Activated CD8-positive, alpha-beta memory T cell treated with anti-CD3 and anti-CD28 coated beads for 36 hours (primary cell): ENCODE data around the gene ATP6V0A4. TPM values are rescaled to one million over a fixed set of nuclear protein-coding genes. Genes with fewer than 3 reads are reported as not detected.

Experiments
- CTCF ChIA-PET: fragments of 350-600 bp; sonication (Branson Sonifier 250); formaldehyde crosslinking; loops from one replicate; lab custom pipeline; 2021; ENCODE audit warnings: antibody characterized with exemption; lab: Charles Lee
- POLR2A ChIA-PET: fragments of 350-600 bp; sonication (Branson Sonifier 250); formaldehyde crosslinking; loops from one replicate; lab custom pipeline; 2021; ENCODE audit warnings: antibody characterized with exemption; lab: Charles Lee
- total RNA-seq, 2 experiments: library from RNA; stranded (reverse); gene quantifications; one replicate each; pipeline ENCODE4 v1.2.3, GENCODE V29; 2021

The ATP6V0A4 gene
- total RNA-seq, result not detected

- ChIA-PET CTCF (no interaction called here), POLR2A (no interaction called here)
Observed at GRCh38 chr7:138797715-138798320, at the start of gene ATP6V0A4, which contains the start of gene TMEM213. Gene ATP6V0A4 (minus strand): TSS chr7:138798196. CDS start chr7:138771247, 26,949 bp downstream. Gene TMEM213 (plus strand): TSS chr7:138797994. CDS start chr7:138798105, 111 bp downstream.

- ChIA-PET POLR2A (no interaction called here), CTCF (no interaction called here)
Observed at GRCh38 chr7:138845711-138846110, 47.7 kb upstream of the ATP6V0A4 start.

- ChIA-PET POLR2A (no interaction called here), CTCF (no interaction called here)
Observed at GRCh38 chr7:138843632-138844580, 45.9 kb upstream of the ATP6V0A4 start.

GRCh38 chr7:138842111-138842510 lies 44.1 kb upstream of the ATP6V0A4 start:
- ChIA-PET CTCF (no interaction called here), POLR2A (no interaction called here)

- POLR2A ChIA-PET, result no interaction called here
- CTCF ChIA-PET, result no interaction called here
Observed at GRCh38 chr7:138838166-138838565, 40.2 kb upstream of the ATP6V0A4 start.

- ChIA-PET CTCF (interaction anchor here (1.0 kb wide), 1 partner anchor 21 kb away, joined by 3 read pairs; no protein-coding TSS in a partner anchor), POLR2A (no interaction called here)
Observed at GRCh38 chr7:138837627-138838026, 39.6 kb upstream of the ATP6V0A4 start.

GRCh38 chr7:138835087-138835486 lies 37.1 kb upstream of the ATP6V0A4 start:
- ChIA-PET CTCF (no interaction called here), POLR2A (no interaction called here)

- CTCF ChIA-PET, result interaction anchor here (0.5 kb wide), 1 partner anchor 67 kb away, joined by 3 read pairs; no protein-coding TSS in a partner anchor
- POLR2A ChIA-PET, result no interaction called here
Observed at GRCh38 chr7:138834583-138834982, 36.6 kb upstream of the ATP6V0A4 start.

- ChIA-PET POLR2A (no interaction called here), CTCF (no interaction called here)
Observed at GRCh38 chr7:138833596-138833995, 35.6 kb upstream of the ATP6V0A4 start.

- ChIA-PET POLR2A (no interaction called here), CTCF (no interaction called here)
Observed at GRCh38 chr7:138832966-138833365, 35.0 kb upstream of the ATP6V0A4 start.

GRCh38 chr7:138829335-138829734 lies 31.3 kb upstream of the ATP6V0A4 start:
- CTCF ChIA-PET, result no interaction called here
- POLR2A ChIA-PET, result no interaction called here

- CTCF ChIA-PET, result no interaction called here
- POLR2A ChIA-PET, result no interaction called here
Observed at GRCh38 chr7:138828302-138828701, 30.3 kb upstream of the ATP6V0A4 start.

- POLR2A ChIA-PET, result no interaction called here
Observed at GRCh38 chr7:138825049-138825721, 27.2 kb upstream of the ATP6V0A4 start.

GRCh38 chr7:138822867-138823535 lies 25.0 kb upstream of the ATP6V0A4 start:
- POLR2A ChIA-PET, result no interaction called here
- CTCF ChIA-PET, result no interaction called here

More at GRCh38 chr7:138825049-138825721, 27.2 kb upstream of the ATP6V0A4 start:
- CTCF ChIA-PET, result interaction anchor here (0.6 kb wide), 1 partner anchor 98 kb away, joined by 4 read pairs; no protein-coding TSS in a partner anchor

- ChIA-PET CTCF (no interaction called here), POLR2A (no interaction called here)
Observed at GRCh38 chr7:138821912-138822311, 23.9 kb upstream of the ATP6V0A4 start.

- ChIA-PET POLR2A (no interaction called here), CTCF (no interaction called here)
Observed at GRCh38 chr7:138819625-138820024, 21.6 kb upstream of the ATP6V0A4 start.

- POLR2A ChIA-PET, result no interaction called here
Observed at GRCh38 chr7:138816650-138817049, 18.7 kb upstream of the ATP6V0A4 start.

GRCh38 chr7:138814816-138815332 lies 16.9 kb upstream of the ATP6V0A4 start:
- POLR2A ChIA-PET, result no interaction called here
- CTCF ChIA-PET, result no interaction called here

More at GRCh38 chr7:138816650-138817049, 18.7 kb upstream of the ATP6V0A4 start:
- CTCF ChIA-PET, result no interaction called here

GRCh38 chr7:138813945-138814344 lies 15.9 kb upstream of the ATP6V0A4 start:
- CTCF ChIA-PET, result no interaction called here
- POLR2A ChIA-PET, result no interaction called here
